HepG2 (cell line): ENCODE data around the gene CD80. TPM values are rescaled to one million over a fixed set of nuclear protein-coding genes. Genes with fewer than 3 reads are reported as not detected.

Experiments used
- ATAC-seq: fragments of 200-7000 bp; cut with Tn5 transposase; 3 replicates; pipeline ENCODE4 v1.9.1; 2020; ENCODE audit warnings: mild to moderate bottlenecking, moderate library complexity
- BruUV-seq: library from RNA; stranded (reverse); fragments of 400-500 nt; replicated peaks from 2 replicates; lab custom pipeline; 2021; lab: Mats Ljungman, UMichigan
- CTCF ChIA-PET: fragments of 300-600 bp; formaldehyde crosslinking; extraction: SDS; loops from one replicate; lab custom pipeline; 2021; ENCODE audit warnings: low total read pairs, inconsistent platforms, low intra/inter-chr PET ratio; lab: Yijun Ruan, JAX
- POLR2A ChIA-PET: fragments of 350-600 bp; sonication (Branson Sonifier 250); formaldehyde crosslinking; loops from one replicate; lab custom pipeline; 2020; ENCODE audit warnings: antibody characterized with exemption, inconsistent platforms; lab: Yijun Ruan, JAX
- DNase-seq: peaks from one replicate; pipeline ENCODE4 v3.0.0-alpha.2; 2015; ENCODE audit warnings: low spot score
- FAIRE-seq: peaks from 3 replicates; lab custom pipeline; 2011; peaks lifted over from hg19 to GRCh38; lab: Jason Lieb, UNC
- H2AFZ ChIP-seq: one replicate; pipeline ENCODE4 v1.6.1; 2011; ENCODE audit warnings: low read length, inconsistent platforms
- H3K27ac ChIP-seq: fragments of 300-600 bp; 3 replicates; pipeline ENCODE4 v1.8.0; 2011; ENCODE audit warnings: mixed run types, mild to moderate bottlenecking, mixed read lengths, low read length, inconsistent platforms; ENCODE audit not compliant: insufficient read depth; ENCODE audit errors: extremely low read length
- H3K27me3 ChIP-seq, 2 experiments: fragments of 200-600 bp in 1 of 2; 2 replicates in 1 of 2; 3 replicates in 1 of 2; pipeline versions ENCODE4 v1.6.0 to v1.8.0; 2011; ENCODE audit warnings: low read length in 2 of 2, mild to moderate bottlenecking in 2 of 2, moderate library complexity in 2 of 2, inconsistent platforms in 1 of 2; ENCODE audit not compliant: insufficient read depth in 2 of 2, control insufficient read depth in 1 of 2
- H3K36me3 ChIP-seq, 2 experiments: fragments of 200-600 bp in 1 of 2; replicated peaks in 1 of 2; 2 replicates in 1 of 2; 3 replicates in 1 of 2; pipeline versions ENCODE4 v1.5.1 to v1.8.0; 2011; ENCODE audit warnings: low read length in 2 of 2, inconsistent platforms in 1 of 2; ENCODE audit not compliant: insufficient read depth in 2 of 2, control insufficient read depth in 1 of 2
- H3K4me1 ChIP-seq: 2 replicates; pipeline ENCODE4 v1.5.1; 2012; ENCODE audit warnings: low read length, inconsistent platforms; ENCODE audit not compliant: insufficient read depth
- H3K4me2 ChIP-seq: 2 replicates; pipeline ENCODE4 v1.6.0; 2011; ENCODE audit warnings: low read depth, low read length, inconsistent platforms
- H3K4me3 ChIP-seq, 3 experiments: fragments of 200-600 bp in 1 of 3; sonication (generic), shearing (Covaris generic) in 1 of 3; replicated peaks in 1 of 3; 2 replicates each; pipeline ENCODE4 v1.5.1; 2011 to 2016; ENCODE audit warnings: low read length in 3 of 3, inconsistent platforms in 2 of 3, low read depth in 2 of 3, mild to moderate bottlenecking in 2 of 3, control low read depth in 1 of 3, mixed read lengths in 1 of 3; ENCODE audit not compliant: insufficient read depth in 1 of 3
- H3K79me2 ChIP-seq: one replicate; pipeline ENCODE4 v1.6.1; 2011; ENCODE audit warnings: low read length, inconsistent platforms; ENCODE audit not compliant: insufficient read depth
- H3K9ac ChIP-seq: 2 replicates; pipeline ENCODE4 v1.6.0; 2011; ENCODE audit warnings: mild to moderate bottlenecking, low read depth, low read length, inconsistent platforms; ENCODE audit not compliant: insufficient read depth
- H3K9me3 ChIP-seq: 2 replicates; pipeline ENCODE4 v1.5.1; 2012; ENCODE audit warnings: mild to moderate bottlenecking, low read length
- H4K20me1 ChIP-seq: 2 replicates; pipeline ENCODE4 v1.6.0; 2011; ENCODE audit warnings: inconsistent platforms, mild to moderate bottlenecking, low read length, moderate library complexity; ENCODE audit not compliant: insufficient read depth
- DBP ChIP-seq: sonication (generic); formaldehyde crosslinking; IDR thresholded peaks from 2 replicates; pipeline ENCODE4 v1.4.0; 2020; ENCODE audit warnings: missing genetic modification reagents; ENCODE audit errors: not compliant biosample characterization
- HNRNPL ChIP-seq: fragments of 200-400 bp; formaldehyde crosslinking; IDR thresholded peaks from 2 replicates; pipeline ENCODE4 v1.6.1; 2017; ENCODE audit warnings: mild to moderate bottlenecking, low read depth, low read length
- HOXA3 ChIP-seq: sonication (generic); formaldehyde crosslinking; IDR thresholded peaks from 2 replicates; pipeline ENCODE4 v1.5.0; 2020; ENCODE audit warnings: missing genetic modification reagents
- JDP2 ChIP-seq: sonication (generic); formaldehyde crosslinking; IDR thresholded peaks from 2 replicates; pipeline ENCODE4 v1.8.1; 2022; ENCODE audit warnings: missing genetic modification reagents, borderline replicate concordance
- ZFP37 ChIP-seq: sonication (generic); formaldehyde crosslinking; IDR thresholded peaks from 2 replicates; pipeline ENCODE4 v1.4.0; 2020; ENCODE audit warnings: missing genetic modification reagents, borderline replicate concordance
- ZFP82 ChIP-seq: sonication (generic); formaldehyde crosslinking; IDR thresholded peaks from 2 replicates; pipeline ENCODE4 v1.5.1; 2020; ENCODE audit warnings: mild to moderate bottlenecking, missing genetic modification reagents, borderline replicate concordance
- ZNF639 ChIP-seq: conservative IDR thresholded peaks from 2 replicates; pipeline ENCODE4 v1.6.1; 2018; ENCODE audit warnings: missing genetic modification reagents
- ZNF773 ChIP-seq: sonication (generic); formaldehyde crosslinking; IDR thresholded peaks from 2 replicates; pipeline ENCODE4 v1.4.0; 2020; ENCODE audit warnings: missing genetic modification reagents, borderline replicate concordance
- ZSCAN31 ChIP-seq: sonication (generic); formaldehyde crosslinking; IDR thresholded peaks from 2 replicates; pipeline ENCODE4 v1.5.0; 2020; ENCODE audit warnings: low read depth, mild to moderate bottlenecking, missing genetic modification reagents
- WGBS: methylation state at CpG from one replicate; pipeline ENCODE4 v1.1.6; 2017; ENCODE audit warnings: low lambda C conversion rate; 5-methylcytosine and 5-hydroxymethylcytosine counted together
- in situ Hi-C: cut with HindIII; loops from 2 replicates; pipeline ENCODE4 v1.10.0; 2017; ENCODE audit warnings: low pct_unique_long_range_greater_than_20kb; ENCODE audit not compliant: extremely low pct_ligation_motif_present
- intact Hi-C: fragments of 100-400 bp; cut with micrococcal nuclease; formaldehyde crosslinking; loops from one replicate; pipeline ENCODE4 v1.10.0; 2022; ENCODE audit not compliant: unreplicated experiment
- polyA plus RNA-seq, 8 experiments: library from polyadenylated mRNA; depleted of rRNA in 3 of 8; stranded (reverse) in 7 of 8; unstranded in 1 of 8; fragments of >200 nt; fragmentation: Illumina TruSeq in 4 of 8; extraction: Trizol in 4 of 8; gene quantifications; 2 replicates each; pipeline versions ENCODE4 v1.2.1 to v1.2.3, GENCODE V29; 2011 to 2016; ENCODE audit warnings: low read depth in 4 of 8, missing spikeins in 1 of 8, mixed read lengths in 1 of 8; ENCODE audit not compliant: insufficient read depth in 1 of 8
- total RNA-seq, 5 experiments: library from RNA; depleted of rRNA; stranded (reverse); fragments of >200 nt; fragmentation: Illumina TruSeq; extraction: Trizol; gene quantifications; 2 replicates each; pipeline ENCODE4 v1.2.3, GENCODE V29; 2016; ENCODE audit warnings: low read depth in 1 of 5

CD80 gene
- total and polyA plus RNA-seq, 2 of the 13 experiments (the other 11 are each of a cell fraction or from before 2014, with no cell fraction given) = not detected

DNA sequence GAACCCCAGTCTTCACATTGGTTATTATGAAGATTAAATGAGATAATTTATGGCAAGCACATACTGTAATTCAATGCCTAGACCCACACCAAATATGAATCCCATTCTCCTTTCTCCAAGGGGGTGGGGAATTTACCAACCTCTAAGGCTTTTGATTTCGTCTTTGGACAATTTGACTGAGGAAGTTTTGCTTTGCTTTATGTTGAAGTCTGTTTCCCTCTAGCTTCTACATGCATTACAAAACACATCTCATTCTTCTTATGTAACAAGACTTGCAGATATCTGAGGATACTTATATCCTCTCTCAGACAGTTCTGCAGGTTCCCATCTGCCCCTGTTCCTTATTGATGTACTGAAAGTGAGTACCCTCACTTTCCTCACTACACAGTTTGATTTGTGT, 12.2 kb downstream of the CD80 start (continued):
- TF ChIP-seq JDP2 (no peak), ZSCAN31 (no peak), ZFP37 (CRISPR knock-in tag) (no peak), DBP (CRISPR knock-in tag) (no peak), HOXA3 (CRISPR knock-in tag) (no peak), ZFP82 (CRISPR knock-in tag) (no peak), ZNF639 (CRISPR knock-in tag) (no peak), ZNF773 (CRISPR knock-in tag) (no peak)
- TF ChIP-seq, all 625 proteins: peak for 0

- intact Hi-C loops = no loop called here
- no TSS peak for BruUV-seq
- no peak overlapping the region for H3K27ac ChIP-seq
- 61% methylated on average over 7 of the region's 7 CpGs for WGBS
- H3K27me3 ChIP-seq = no peaks in the 10 kb centered on the region
- H3K9me3 ChIP-seq = no peaks in the 10 kb centered on the region
- POLR2A ChIA-PET = no interaction called here
- no peak for DNase-seq
- no peak for TF ChIP-seq HNRNPL
- H3K36me3 ChIP-seq = no peaks in the 10 kb centered on the region
- no peak overlapping the region for H3K9ac ChIP-seq
- H4K20me1 ChIP-seq = no peaks in the 10 kb centered on the region
- in situ Hi-C loops = no loop called here
- no peak for ATAC-seq
- no peaks in the 10 kb centered on the region for H3K4me1 ChIP-seq
- H3K79me2 ChIP-seq = no peaks in the 10 kb centered on the region
- no peak for FAIRE-seq
- no peak overlapping the region for H3K4me2 ChIP-seq
- no peak overlapping the region for H2AFZ ChIP-seq
- CTCF ChIA-PET = no interaction called here
- no peak overlapping the region for H3K4me3 ChIP-seq
Measured at GRCh38 chr3:119543147-119543546, 16.3 kb downstream of the CD80 start.
